A673 (cell line): Measurements from ENCODE around the gene SPATA31D3. TPM values are rescaled to one million over a fixed set of nuclear protein-coding genes. Genes with fewer than 3 reads are reported as not detected.
"Not testable (repeated sequence)": the region's sequence is repeated elsewhere in the genome, so short reads cannot be mapped to it uniquely, and the experiment has no call there.

Source experiments
- Bru-seq: library from RNA; stranded (reverse); fragments of 400-500 nt; gene quantifications from one replicate; lab custom pipeline; 2021; lab: Mats Ljungman, UMichigan
- BruChase-seq, 2 experiments: library from RNA; stranded (reverse); fragments of 400-500 nt; gene quantifications; one replicate each; lab custom pipeline; 2021; lab: Mats Ljungman, UMichigan
- BruUV-seq: library from RNA; stranded (reverse); fragments of 400-500 nt; replicated peaks from 2 replicates; lab custom pipeline; 2021; lab: Mats Ljungman, UMichigan
- CTCF ChIA-PET: fragments of 300-600 bp; sonication (Branson Sonifier 250); formaldehyde crosslinking; loops from one replicate; lab custom pipeline; 2022; ENCODE audit warnings: antibody characterized with exemption; lab: Charles Lee
- POLR2A ChIA-PET: fragments of 300-600 bp; sonication (Branson Sonifier 250); formaldehyde crosslinking; loops from one replicate; lab custom pipeline; 2022; ENCODE audit warnings: antibody characterized with exemption; ENCODE audit not compliant: low non-redundant PET; lab: Charles Lee
- DNase-seq: peaks from one replicate; pipeline ENCODE4 v3.0.0-alpha.2; 2015; ENCODE audit warnings: low spot score
- H3K27ac ChIP-seq: fragments of 200-600 bp; sonication (generic); 2 replicates; pipeline ENCODE4 v1.5.1; 2016; ENCODE audit warnings: mixed run types, low read depth, mild to moderate bottlenecking, mixed read lengths, antibody characterized with exemption, low read length; ENCODE audit not compliant: poor library complexity, severe bottlenecking
- H3K27me3 ChIP-seq: fragments of 200-600 bp; sonication (generic); replicated peaks from 2 replicates; pipeline ENCODE4 v1.6.1; 2017; ENCODE audit warnings: mixed run types, low read depth, mild to moderate bottlenecking, mixed read lengths, antibody characterized with exemption, low read length; ENCODE audit not compliant: insufficient read depth, poor library complexity
- H3K36me3 ChIP-seq: fragments of 200-600 bp; sonication (generic); 2 replicates; pipeline ENCODE4 v1.6.1; 2016; ENCODE audit warnings: mixed run types, mild to moderate bottlenecking, mixed read lengths, antibody characterized with exemption, low read length; ENCODE audit not compliant: insufficient read depth, poor library complexity, severe bottlenecking
- H3K4me1 ChIP-seq: fragments of 200-600 bp; sonication (generic); 2 replicates; pipeline ENCODE4 v1.6.1; 2017; ENCODE audit warnings: mixed run types, mild to moderate bottlenecking, mixed read lengths, antibody characterized with exemption, low read length; ENCODE audit not compliant: insufficient read depth, poor library complexity, severe bottlenecking
- H3K4me3 ChIP-seq: fragments of 200-600 bp; sonication (generic); 2 replicates; pipeline ENCODE4 v1.5.1; 2016; ENCODE audit warnings: low read depth, mixed run types, mild to moderate bottlenecking, mixed read lengths, low read length; ENCODE audit not compliant: poor library complexity, severe bottlenecking
- H3K9me3 ChIP-seq: fragments of 200-600 bp; sonication (generic); 2 replicates; pipeline ENCODE4 v1.6.1; 2016; ENCODE audit warnings: mixed run types, low read depth, mild to moderate bottlenecking, mixed read lengths, antibody characterized with exemption, low read length; ENCODE audit not compliant: poor library complexity, severe bottlenecking
- CTCF ChIP-seq: fragments of 300-800, 200-600 bp; sonication (generic); conservative IDR thresholded peaks from 2 replicates; pipeline ENCODE4 v1.5.1; 2017; ENCODE audit warnings: low read depth, mild to moderate bottlenecking, antibody characterized with exemption, low read length, moderate library complexity, mixed read lengths
- EZH2 ChIP-seq: fragments of 200-600 bp; sonication (generic); IDR thresholded peaks from 2 replicates; pipeline ENCODE4 v1.6.1; 2017; ENCODE audit warnings: borderline replicate concordance, low read depth, mild to moderate bottlenecking, mixed read lengths, antibody characterized with exemption, low read length; ENCODE audit not compliant: poor library complexity, severe bottlenecking
- intact Hi-C: fragments of 100-400 bp; cut with micrococcal nuclease; formaldehyde crosslinking; loops from one replicate; pipeline ENCODE4 v1.10.0; 2022; ENCODE audit not compliant: unreplicated experiment
- long read RNA-seq: library from polyadenylated mRNA; stranded (forward); transcript quantifications from one replicate; pipeline ENCODE4 v2.0.0, GENCODE V29; 2022
- total RNA-seq: library from RNA; stranded (reverse); gene quantifications from 2 replicates; pipeline ENCODE4 v1.2.3, GENCODE V29; 2021

Gene SPATA31D3
- total RNA-seq (not detected in 2 replicates), Bru-seq, nascent RNA (not detected), BruChase-seq, experiment 1, labeled RNA remaining after a 2-hour chase (not detected), BruChase-seq, experiment 2, labeled RNA remaining after a 6-hour chase (not detected)
- long read RNA-seq: 0 reads

- H3K36me3 ChIP-seq, DNase-seq, H3K4me3 ChIP-seq, BruUV-seq, H3K27ac ChIP-seq, CTCF ChIA-PET, H3K27me3 ChIP-seq, intact Hi-C loops, POLR2A ChIA-PET, H3K4me1 ChIP-seq, H3K9me3 ChIP-seq: not testable (repeated sequence)
Measured at GRCh38 chr9:81943393-81943792, at the start of gene SPATA31D3. Gene SPATA31D3 (plus strand): TSS chr9:81943500. CDS start chr9:81943586, 86 bp downstream.

GRCh38 chr9:81893929-81894328 is 49.4 kb upstream of the SPATA31D3 start:
- H3K27ac ChIP-seq: no peak overlapping the region
- CTCF ChIA-PET: no interaction called here
- H3K36me3 ChIP-seq: no peaks in the 10 kb centered on the region
- no TSS peak for BruUV-seq
- no peaks in the 10 kb centered on the region for H3K4me1 ChIP-seq
- no peak for DNase-seq
- no peak for TF ChIP-seq EZH2
- no peaks in the 10 kb centered on the region for H3K27me3 ChIP-seq
- no peaks in the 10 kb centered on the region for H3K9me3 ChIP-seq
- H3K4me3 ChIP-seq: no peak overlapping the region
- POLR2A ChIA-PET: no interaction called here
- intact Hi-C loops: no loop called here

DNA sequence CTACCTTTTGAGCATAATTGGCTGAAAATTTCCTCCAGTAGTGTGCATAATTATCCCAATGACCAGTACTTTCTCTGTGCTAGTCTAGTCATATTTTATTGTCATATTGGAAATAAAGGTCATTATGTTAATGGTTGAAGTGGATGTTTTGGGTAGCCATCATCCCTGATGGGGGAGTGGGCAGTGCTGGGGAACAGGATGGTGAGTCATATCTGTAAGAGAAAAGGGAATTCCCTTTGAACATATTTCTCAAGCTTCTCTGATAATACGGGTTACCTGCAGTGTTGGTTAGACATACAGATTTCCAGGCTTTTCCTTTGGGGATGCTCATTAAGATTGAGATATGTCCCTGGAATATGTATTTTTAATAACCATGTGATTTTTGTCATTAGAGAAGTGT is 48.4 kb upstream of the SPATA31D3 start:
- no peak for TF ChIP-seq CTCF
- TF ChIP-seq EZH2: no peak
- Histone ChIP-seq H3K4me3 (no peak overlapping the region), H3K27ac (no peak overlapping the region), H3K4me1 (no peaks in the 10 kb centered on the region), H3K36me3 (no peaks in the 10 kb centered on the region), H3K9me3 (no peaks in the 10 kb centered on the region), H3K27me3 (no peaks in the 10 kb centered on the region)
- ChIA-PET POLR2A (no interaction called here), CTCF (no interaction called here)
- no peak for DNase-seq
- no TSS peak for BruUV-seq
- intact Hi-C loops: no loop called here

DNA sequence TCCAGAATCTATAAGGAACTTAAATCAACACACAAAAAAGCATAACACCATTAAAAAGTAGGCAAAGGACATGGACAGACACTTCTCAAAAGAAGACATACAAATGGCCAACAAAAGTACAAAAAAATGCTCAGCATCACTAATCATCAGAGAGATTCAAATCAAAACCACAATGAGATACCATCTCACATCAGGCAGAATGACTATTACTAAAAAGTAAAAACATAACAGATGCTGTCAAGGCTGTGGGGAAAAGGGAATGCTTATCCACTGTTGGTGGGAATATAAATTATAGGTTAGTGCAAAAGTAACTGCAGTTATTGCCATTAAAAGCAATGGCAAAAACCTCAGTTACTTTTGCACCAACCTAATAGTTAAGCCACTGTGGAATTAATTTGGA is 47.2 kb upstream of the SPATA31D3 start:
- BruUV-seq: no TSS peak
- H3K27me3 ChIP-seq: no peaks in the 10 kb centered on the region

More for the DNA sequence above, 47.2 kb upstream of the SPATA31D3 start:
- POLR2A ChIA-PET: no interaction called here
- DNase-seq: no peak
- no peaks in the 10 kb centered on the region for H3K4me1 ChIP-seq
- TF ChIP-seq CTCF (no peak), EZH2 (no peak)
- H3K36me3 ChIP-seq: no peaks in the 10 kb centered on the region
- intact Hi-C loops: no loop called here
- no peak overlapping the region for H3K4me3 ChIP-seq
- no peaks in the 10 kb centered on the region for H3K9me3 ChIP-seq
- CTCF ChIA-PET: interaction anchor here (0.7 kb wide), 1 partner anchor 139 kb away, joined by 8 read pairs; no protein-coding TSS in a partner anchor
- no peak overlapping the region for H3K27ac ChIP-seq
